ENCODE results near the gene NOS1AP.

GRCh38 chr1:162207862-162208261 is 138.4 kb downstream of the NOS1AP start:
- no peak for TF ChIP-seq POLR2A (IDR thresholded peaks at IDR 0.05; ENCODE audit: low read depth, low read length)
- TF ChIP-seq POLR2AphosphoS5 (IDR thresholded peaks at IDR 0.05; ENCODE audit: low read depth, low read length) = no peak
